ENCODE results near the gene MFGE8. TPM values are rescaled to one million over a fixed set of nuclear protein-coding genes. Genes with fewer than 3 reads are reported as not detected.
"Not testable (repeated sequence)": the region's sequence is repeated elsewhere in the genome, so short reads cannot be mapped to it uniquely, and the experiment has no call there.

Gene MFGE8
- total RNA-seq, result 165 TPM

DNA sequence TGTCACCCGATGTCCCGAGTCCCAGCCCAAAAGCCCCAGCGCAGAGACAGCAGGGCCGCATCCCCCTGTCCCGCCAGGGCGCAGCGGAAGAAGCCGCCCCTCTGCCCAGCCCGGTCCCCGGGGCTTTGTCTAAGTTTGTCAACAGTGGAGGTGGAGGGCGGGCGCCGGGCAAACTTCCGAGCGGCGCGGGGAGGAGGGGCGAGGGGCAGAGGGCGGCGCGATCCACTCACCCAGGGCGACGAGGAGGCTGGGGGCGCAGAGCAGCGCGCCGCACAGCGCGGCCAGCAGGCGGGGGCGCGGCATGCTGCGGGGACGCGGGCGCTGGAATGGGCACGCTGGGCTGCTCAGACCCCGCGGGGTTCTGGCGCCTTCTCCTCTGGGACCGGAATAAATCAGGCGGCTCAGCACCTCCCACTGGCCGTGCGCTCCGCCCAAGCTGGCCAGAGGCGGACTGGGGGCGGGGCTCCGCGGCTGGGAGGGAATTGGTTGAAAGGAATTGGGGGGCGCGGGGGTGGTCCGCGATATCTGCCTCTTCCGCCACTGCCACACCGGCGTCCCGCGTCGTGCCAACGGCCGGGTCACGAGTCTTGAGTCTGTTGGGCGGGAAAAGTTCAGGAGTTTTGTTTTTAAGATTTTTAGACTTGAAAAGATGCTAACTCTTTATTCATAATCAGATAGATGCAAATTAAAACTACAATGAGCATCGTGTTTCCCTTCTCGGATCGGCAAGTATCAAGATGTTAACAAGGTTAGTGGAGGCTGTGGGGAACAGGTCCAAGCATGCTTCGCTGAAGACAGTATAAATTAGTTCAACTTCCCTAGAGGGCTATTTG, at the start of gene MFGE8:
Gene MFGE8, minus strand, starts transcription at position 363 of the 833 bp plus-strand sequence. Its CDS starts 60 bp downstream, at position 303.
- DNase-seq (ENCODE audit: low spot score), result peak; percentile 77

- DNase-seq (ENCODE audit: low spot score), result no peak
Observed at GRCh38 chr15:88959445-88959844, 46.3 kb upstream of the MFGE8 start.

DNA sequence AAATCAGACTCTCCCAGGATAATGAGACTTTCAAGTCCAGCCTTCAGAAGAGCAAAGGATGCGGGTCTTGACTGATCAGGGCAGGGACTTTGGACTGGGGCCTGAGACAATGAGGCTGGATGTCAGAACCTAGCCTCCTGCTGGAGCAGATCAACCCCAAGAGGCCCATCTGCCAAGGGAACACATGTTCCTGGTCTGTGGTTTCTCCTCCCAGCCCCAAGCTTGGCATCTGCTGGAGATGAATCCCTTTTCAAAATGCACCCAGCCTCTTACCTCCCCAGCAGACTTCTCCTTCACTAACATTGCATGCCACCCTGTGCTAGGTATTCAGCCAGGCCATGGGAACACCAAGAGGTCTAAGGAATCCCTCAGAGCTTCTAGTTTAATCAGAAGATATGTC, 43.7 kb upstream of the MFGE8 start:
- DNase-seq (ENCODE audit: low spot score), result no peak

DNA sequence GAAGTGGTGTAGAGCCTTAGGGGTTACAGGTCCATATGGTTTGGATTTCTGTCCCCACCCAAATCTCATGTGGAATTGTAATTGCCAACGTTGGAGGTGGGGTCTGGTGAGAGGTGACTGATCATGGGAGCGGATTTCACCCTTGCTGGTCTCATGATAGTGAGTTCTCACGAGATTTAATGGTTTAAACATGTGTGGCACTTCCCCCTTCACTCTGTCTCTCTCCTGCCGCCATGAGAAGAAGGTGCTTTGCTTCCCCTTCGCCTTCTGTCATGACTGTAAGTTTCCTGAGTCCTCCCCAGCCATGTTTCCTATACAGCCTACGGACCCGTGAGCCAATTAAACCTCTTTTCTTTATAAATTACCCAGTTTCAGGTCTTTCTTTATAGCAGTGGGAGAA, 43.1 kb upstream of the MFGE8 start:
- no peak for DNase-seq (ENCODE audit: low spot score)

DNA sequence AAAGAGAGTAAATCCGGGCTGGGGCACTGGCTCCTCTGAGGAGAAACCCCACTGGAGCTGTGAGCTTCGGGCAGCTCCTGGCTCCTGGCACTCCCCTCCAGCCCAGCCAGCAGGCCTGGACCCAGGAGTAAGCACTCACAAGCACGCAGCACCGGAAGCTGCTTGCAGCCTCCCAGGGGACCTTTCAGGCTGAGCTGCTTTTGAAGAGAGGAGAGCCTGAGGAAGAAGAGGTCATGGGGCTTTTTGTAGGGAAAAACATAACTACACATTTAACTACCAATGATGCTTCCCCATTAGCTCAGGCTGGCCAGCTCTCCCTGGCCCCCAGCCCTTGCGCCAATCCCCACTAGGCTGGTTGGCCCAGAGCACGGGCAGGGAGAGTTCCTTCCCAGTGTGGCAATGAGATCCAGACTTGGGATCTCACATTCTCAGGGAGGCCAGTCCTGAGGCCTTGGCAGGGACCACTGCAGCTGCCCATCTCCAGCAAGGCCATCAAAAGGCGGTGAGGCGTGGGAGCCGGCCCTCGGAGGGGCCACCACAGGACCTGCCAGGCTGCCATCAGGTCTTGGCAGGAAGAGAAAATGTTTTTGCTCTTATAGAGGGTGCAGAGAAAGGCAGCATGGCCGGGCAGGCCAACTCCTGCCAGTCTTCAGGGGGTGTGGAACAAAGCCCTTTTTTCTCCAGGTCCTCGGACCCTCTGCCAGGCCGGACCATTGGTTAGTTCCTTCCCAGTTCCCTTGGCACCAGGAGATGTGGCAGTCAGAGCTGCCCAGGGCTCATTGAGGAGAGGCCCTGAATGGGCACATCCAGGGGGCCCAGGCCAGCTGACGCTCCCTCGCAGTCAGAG, 41.5 kb upstream of the MFGE8 start:
- DNase-seq (ENCODE audit: low spot score), result no peak

DNA sequence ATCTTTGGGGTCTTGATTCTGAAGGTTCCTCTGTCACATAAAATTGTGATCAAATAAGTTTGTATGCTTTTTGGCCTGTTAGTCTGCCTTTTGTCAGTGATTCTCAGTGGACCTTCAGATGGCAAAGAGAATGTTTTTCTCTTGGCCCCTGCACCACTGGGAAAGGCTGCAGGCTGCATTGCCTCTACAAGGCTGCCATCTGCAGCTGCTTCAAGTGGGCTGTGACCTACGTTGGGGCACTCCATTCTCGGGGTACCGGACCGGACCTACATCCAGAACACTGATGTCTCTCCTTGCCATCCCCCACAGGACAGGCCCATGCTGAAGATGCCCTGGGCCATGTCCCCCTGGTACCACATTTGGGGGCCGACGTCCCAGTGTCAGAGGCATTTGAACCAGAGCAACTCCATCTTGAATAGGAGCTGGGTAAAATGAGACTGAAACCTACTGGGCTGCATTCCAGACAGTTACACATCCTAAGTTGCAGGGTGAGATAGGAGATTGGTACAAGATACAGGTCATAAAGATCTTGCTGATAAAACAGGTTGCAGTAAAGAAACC, 37.5 kb upstream of the MFGE8 start:
- DNase-seq (ENCODE audit: low spot score), result no peak

- no peak for DNase-seq (ENCODE audit: low spot score)
Observed at GRCh38 chr15:88949734-88950400, 36.7 kb upstream of the MFGE8 start.

DNA sequence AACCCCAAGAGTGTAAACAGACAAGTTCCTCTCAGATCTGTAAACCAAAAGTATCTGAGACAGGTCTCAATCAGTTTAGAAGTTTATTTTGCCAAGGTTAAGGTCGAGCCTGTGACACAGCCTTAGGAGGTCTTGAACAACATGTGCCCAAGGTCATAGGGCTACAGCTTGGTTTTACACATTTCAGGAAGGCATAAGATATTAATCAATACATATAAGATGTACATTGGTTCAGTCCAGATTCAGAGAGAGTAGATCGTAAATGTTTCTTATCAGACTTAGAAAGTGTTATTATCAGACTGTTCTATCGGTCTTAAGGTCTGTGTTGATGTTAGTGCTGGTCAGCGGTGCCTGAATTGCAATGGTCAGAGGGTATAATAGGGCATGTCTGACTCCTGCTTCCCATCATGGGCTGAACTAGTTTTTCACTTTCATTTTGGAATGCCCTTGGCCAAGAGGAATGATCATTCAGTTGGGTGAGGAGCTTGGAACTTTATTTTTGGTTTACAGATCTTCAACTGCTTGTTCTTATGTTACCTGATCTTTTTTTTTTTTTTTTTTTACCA, 27.0 kb upstream of the MFGE8 start:
- DNase-seq (ENCODE audit: low spot score), result no peak

DNA sequence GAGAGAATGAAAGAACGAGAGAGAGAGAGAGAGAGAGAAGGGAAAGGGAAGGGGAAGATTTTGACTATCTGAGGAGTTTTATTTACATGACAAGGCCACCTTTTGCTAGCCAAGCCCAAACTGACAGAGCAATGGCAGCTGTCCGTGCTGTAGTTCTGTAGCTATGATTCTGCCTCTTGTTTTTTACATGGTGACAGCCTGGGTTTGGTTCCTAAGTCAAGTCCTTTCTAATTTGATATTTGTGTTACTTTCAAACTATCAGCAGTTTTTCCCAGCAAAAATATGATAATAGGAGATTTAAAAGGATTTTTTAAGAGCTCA, 26.3 kb upstream of the MFGE8 start:
- DNase-seq (ENCODE audit: low spot score), result no peak

- no peak for DNase-seq (ENCODE audit: low spot score)
Observed at GRCh38 chr15:88938802-88939485, 25.8 kb upstream of the MFGE8 start.

DNA sequence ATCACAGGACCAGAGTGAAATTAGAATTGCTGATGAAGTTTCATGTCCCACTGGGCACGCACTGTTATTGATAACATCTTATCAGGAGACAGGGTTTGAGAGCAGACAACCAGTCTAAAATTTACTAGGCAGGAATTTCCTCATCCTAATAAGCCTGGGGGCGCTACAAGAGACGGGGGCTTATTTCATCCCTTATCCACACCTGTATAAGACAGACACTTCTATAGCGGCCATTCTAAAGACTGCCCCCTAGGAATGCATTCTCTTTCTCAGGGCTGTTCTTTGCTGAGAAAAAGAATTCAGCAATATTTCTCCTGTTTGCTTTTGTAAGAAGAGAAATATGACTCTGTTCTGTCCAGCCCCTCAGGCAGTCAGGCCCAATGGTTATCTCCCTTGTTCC, 21.3 kb upstream of the MFGE8 start:
- DNase-seq (ENCODE audit: low spot score), result not testable (repeated sequence)

DNA sequence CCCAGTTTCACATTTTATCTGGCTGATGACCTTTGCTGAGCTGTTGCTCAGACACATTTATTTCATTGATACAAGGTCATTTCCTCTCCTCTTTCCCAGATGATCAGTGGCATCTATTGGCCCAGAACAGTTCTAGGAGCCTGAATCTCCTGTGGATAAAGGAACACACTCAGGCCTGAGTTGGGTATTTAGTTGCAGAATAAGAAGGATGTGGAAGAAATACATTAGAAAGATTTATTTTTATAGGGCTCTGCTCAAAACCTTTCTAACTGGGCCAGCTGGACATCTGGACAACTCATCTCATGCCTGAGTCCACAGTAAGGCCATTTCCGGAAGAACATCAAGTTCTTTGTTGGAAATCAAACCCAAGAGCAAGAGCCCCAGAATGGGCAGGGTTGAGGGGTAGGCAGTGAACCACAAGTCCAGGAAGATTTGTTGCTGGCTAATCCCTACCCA, 19.7 kb upstream of the MFGE8 start:
- no peak for DNase-seq (ENCODE audit: low spot score)

DNA sequence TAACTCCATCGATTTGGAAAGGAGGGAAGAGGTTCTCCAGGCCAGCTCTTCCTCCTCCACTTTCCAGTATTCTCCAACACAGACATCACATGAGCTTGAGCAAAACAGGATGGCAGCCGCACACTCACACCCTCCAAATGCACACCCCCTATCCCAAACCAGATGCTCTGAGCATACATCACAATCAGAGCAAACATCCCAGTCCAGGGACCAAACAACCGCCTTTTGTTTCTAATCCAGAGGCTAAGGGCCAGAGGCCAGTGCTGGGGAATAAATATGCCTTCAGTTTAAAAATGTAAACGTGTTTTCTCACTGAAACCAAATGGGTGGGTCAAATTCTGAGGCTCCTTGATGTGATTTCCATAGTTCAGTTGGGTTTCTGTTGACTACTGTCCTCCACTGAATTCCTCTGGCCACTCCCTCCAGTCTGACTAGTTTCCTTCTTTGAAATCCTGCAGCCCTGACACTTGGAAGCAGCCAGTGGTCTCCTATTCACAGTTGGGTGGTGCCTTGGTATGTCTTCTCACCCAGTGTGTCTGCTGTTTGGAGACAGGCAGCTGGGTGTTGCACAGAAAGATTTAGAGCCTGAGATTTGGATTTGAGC, 19.2 kb upstream of the MFGE8 start:
- no peak for DNase-seq (ENCODE audit: low spot score)

GRCh38 chr15:88930579-88930978, 17.4 kb upstream of the MFGE8 start:
- DNase-seq (ENCODE audit: low spot score), result no peak

GRCh38 chr15:88929358-88930098, 16.3 kb upstream of the MFGE8 start:
- not testable (repeated sequence) for DNase-seq (ENCODE audit: low spot score)

DNA sequence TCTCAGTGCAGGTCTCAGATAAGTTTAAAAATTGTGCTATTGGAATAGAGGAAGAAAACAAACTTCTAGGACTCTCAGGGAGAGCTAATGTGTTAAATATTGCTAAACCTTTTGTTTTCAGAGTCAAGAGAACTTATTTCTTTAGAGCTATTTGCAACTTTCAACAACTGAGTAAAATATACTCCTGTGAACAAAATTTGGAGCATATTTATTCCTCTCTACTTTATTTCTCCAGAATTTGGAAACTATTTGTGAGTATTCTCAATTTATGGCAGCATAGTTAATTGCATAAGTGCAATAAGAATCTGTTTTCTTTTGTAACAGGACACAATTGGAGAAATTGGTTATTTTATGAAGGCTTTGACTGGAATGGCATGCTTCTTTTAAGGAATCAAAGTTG, 15.0 kb upstream of the MFGE8 start:
- not testable (repeated sequence) for DNase-seq (ENCODE audit: low spot score)

DNA sequence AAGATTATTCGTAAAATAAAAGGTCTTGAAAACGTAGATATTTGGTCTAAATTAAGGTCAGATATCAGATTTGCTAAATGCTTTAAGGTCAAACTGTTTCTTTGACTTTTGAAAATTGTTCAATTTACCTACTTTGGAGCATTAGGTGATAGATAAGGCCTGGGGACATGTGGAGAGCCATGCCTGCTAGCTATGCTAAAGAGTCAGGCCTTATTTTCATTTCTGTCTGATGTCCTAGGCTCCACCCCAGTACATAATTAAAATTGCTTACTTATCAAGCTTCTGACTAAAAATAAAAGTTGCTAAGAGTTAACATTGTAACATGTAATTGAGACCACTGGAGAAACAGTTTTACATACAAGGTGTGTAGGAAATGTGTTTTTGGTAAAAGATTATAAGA, 12.5 kb upstream of the MFGE8 start:
- DNase-seq (ENCODE audit: low spot score), result not testable (repeated sequence)

- DNase-seq (ENCODE audit: low spot score), result not testable (repeated sequence)
Observed at GRCh38 chr15:88920892-88921435, 7.8 kb upstream of the MFGE8 start.

DNA sequence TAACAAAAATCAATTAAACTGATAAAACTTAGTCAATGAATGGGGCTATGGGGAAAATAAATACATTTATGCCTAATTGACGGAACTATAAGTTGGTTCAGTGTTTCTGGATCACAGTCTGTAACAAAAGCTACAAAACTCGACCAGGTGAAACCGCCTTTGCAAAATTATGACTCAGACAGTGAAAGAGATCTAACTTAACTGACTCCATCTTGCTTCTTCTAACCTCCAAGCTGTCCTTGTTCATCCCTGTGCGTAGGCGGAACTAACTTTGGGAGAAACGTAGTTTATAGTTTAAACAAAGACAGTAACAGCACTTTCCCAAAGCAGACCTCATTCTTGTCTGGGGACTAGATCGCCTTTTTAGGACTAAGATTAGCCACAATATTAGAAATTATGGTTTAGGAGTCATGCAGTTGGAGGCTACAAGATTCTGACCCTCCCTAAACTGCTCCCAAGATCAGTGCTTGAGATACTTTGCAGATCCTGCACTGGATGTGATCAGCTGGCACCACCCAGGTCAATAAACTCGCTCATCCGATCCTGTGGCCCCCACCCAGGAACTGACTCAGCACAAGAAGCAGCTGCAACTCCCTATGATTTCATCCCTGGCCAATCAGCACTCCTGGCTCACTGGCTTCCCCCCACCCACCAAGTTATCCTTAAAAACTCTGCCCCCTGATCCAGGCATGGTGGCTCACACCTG, 7.2 kb upstream of the MFGE8 start:
- no peak for DNase-seq (ENCODE audit: low spot score)
